GM12873 (cell line): ENCODE measurements around the gene KCNK2.

Experiments used
- TF ChIP-seq, protein P1 (sequence below): IDR thresholded peaks from 2 replicates; pipeline ENCODE4 v1.5.1; 2012; ENCODE audit warnings: low read depth, mild to moderate bottlenecking, moderate library complexity, low read length, control low read depth; ENCODE audit not compliant: insufficient read depth; ENCODE audit errors: missing control alignments

The KCNK2 gene

DNA sequence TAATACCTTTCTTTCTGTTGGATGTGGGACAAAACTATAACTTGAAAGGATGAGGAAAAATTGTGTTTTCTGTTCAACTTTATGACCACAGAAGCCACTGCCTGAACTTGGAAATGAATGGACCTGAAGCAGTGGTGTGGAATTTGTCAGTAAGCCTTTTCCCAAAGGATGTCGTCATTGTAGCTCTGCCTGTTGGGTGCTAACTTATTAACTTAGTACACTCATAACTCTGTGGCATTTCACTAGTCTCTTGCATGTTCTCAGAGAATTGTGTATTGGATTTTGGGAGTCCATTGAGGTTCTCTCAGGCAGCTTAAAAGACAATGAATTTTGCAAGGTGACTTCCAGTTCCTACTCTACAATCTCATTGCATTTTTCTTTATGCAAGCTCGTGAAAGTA, 49.6 kb downstream of the KCNK2 start:
- TF ChIP-seq, protein P1, sequence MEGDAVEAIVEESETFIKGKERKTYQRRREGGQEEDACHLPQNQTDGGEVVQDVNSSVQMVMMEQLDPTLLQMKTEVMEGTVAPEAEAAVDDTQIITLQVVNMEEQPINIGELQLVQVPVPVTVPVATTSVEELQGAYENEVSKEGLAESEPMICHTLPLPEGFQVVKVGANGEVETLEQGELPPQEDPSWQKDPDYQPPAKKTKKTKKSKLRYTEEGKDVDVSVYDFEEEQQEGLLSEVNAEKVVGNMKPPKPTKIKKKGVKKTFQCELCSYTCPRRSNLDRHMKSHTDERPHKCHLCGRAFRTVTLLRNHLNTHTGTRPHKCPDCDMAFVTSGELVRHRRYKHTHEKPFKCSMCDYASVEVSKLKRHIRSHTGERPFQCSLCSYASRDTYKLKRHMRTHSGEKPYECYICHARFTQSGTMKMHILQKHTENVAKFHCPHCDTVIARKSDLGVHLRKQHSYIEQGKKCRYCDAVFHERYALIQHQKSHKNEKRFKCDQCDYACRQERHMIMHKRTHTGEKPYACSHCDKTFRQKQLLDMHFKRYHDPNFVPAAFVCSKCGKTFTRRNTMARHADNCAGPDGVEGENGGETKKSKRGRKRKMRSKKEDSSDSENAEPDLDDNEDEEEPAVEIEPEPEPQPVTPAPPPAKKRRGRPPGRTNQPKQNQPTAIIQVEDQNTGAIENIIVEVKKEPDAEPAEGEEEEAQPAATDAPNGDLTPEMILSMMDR = no peak

DNA sequence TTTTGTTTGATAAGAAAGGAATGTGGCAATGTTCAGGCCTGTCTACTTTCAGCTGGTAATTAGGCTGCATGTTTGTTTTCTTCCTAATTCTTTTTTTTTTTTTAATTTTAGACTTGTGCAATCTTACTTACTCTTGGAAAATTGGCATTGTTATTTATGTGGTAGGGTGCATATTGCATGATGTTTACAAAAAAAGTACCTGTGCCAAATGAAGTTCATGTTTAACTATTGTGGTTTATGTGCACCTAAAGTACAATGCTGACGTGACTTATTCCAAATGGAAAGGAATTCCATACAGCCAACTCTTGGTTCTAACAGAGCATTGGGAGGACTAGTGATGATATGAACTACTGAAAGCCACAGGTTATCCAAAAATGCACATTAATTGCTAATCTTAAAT, 51.0 kb downstream of the KCNK2 start:
- TF ChIP-seq, protein P1 = no peak

DNA sequence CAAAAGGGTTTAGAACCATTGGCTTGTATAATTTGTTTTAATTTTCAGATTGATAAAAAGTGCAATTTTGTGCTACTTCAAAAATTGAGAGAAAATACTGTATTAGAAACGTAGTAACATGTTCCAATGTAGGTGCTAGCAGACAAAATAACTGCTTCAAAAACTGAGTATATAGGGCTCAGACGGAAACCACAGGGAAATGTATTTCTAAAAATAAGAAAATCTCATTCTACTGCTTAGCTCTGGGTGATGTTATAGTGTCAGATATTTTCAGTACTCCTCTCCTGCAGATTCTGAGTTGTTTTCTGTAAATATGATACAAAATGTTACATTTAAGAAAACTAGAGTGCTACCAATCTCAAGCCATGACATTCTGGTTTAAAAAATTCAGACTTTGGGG, 55.4 kb downstream of the KCNK2 start:
- TF ChIP-seq, protein P1 = no peak

GRCh38 chr1:215140135-215140534, 57.6 kb downstream of the KCNK2 start:
- TF ChIP-seq, protein P1 = no peak

- TF ChIP-seq, protein P1 = no peak
Observed at GRCh38 chr1:215141460-215141859, 58.9 kb downstream of the KCNK2 start.

- TF ChIP-seq, protein P1 = no peak
Observed at GRCh38 chr1:215143497-215143896, 61.0 kb downstream of the KCNK2 start.

DNA sequence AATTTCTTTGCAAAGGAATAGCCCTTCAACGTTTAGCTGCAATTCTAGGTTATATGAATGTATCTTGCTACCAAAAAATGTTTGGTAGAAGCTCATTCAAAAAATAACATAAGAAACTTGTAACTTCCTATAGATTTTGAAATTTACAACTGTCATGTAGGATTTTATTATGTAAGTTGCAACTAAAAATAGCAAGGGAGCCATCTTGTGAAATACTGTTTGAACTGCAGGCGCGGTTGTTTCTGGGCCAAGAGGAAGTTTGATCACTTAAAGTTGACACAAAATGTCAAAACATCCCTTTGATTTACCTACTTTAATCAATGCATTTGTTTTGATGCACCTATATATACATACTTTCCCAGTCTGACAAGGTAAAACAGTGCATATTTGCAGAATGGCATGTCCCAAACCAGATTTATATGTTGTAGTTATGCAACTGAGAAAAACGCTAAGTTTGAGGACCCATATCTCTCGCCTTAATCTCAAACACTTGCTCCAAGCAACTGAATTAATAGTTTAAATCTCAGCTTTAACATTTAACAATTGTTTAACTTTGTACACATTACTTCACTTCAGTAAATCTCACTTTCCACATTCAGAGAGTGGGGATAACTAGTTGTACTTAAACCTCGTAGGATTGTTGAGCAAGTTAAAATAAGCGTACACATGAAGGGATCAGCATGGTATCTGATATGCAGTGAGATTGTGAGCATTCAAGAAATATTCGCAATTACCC, 63.9 kb downstream of the KCNK2 start:
- TF ChIP-seq, protein P1 = peak; percentile 33
